Hematopoietic multipotent progenitor cell (in vitro differentiated cells): ENCODE data around the gene METTL21A. TPM values are rescaled to one million over a fixed set of nuclear protein-coding genes. Genes with fewer than 3 reads are reported as not detected.
A peak's percentile ranks its signal among the peaks of the same experiment; 100 is the strongest.

Source experiments
- DNase-seq, 3 donors: peaks; one replicate each; pipeline ENCODE4 v3.0.0-alpha.2; 2011 to 2015; ENCODE audit warnings: low read depth in 2 of 3, low spot score in 2 of 3
- total RNA-seq: library from RNA; depleted of rRNA; stranded (reverse); fragments of >200 nt; gene quantifications from one replicate; pipeline ENCODE4 v1.2.3, GENCODE V29; 2012

The METTL21A gene
- total RNA-seq, 1 donor = 20.7 TPM

DNA sequence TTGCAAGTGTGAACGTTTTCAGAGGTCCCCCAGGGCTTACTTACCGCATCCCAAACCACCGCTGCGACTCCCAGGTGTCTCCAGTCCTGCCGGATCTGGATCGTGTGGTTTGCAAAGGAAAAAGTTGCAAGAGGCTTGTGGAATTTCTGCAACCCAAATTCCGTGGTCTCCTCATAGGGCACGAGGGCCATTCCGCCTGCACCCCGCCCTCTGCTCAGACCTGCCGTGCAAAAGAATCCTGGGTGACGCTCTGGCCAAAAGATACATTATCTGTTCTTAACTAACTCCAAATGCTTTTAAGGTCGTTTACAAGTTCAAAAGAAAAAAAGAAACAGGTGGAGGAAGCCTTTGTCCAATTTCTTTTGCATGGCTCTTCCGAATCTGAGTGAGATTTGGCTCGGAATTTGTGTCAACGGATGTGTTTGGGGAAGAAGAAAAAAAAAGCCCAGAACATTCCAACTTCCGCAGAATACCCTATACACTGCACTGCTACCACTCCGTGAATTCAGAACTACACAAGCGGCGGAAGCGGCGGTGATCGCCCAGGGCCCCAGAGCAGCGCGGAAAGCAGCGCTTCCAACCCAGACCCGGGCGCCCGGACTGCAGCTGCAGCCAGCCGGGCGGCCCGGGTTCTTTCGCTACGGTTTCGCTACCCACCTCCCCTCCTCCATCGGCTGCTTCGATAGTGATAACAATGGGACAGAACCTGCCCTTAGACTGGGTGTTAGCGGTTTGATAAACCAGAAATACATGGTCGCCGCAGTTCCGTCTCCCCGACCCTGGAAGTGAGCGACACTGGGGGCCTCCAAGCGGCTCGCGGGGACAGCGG, 795 bp downstream of the METTL21A start:
- peak; percentile 37 to 64 (median 60) for DNase-seq

DNA sequence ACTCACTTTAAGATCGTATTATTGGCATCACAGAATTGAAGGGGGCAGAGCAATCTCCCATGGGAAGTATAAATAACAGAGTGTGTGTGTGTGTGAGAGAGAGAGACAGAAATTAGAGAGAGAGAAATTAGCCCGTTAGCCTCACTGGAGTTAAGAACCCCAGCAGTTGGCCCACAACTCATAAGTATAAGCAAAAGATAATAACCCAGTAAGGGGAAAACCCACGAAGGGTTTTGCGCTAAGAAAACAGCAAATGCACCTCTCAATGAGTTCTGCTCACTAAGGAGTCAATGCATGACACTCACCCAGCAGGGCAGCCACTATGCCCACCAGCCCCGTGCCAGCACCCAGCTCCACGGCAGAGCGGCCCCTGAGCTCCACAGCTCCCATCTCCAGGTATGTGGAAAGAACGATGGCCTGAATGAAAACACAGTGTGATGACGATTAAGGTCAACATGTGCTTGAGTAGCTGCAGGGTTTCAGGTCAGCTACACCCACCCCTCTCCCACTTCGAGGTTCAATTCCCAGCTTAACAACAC, 3.6 kb downstream of the METTL21A start:
- DNase-seq = no peak

DNA sequence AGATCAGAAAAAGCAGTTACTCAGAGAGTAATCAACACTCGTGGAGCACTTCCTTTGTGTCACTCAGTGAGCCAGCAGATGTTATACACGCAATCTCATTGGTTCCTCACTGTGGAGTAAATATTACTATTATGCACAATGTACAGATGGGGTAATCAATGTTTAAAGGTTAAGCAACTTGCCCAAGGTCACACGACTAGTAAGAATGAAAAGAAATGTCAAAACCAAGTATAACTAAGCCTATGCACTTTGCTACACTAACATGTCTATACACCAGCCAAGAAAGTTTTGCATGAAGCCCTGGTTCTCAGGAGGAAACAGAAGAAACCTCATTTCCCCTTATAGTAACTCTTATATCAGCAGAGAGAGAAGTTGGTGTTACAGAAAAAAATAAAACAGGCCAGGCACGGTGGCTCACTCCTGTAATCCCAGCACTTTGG, 5.4 kb downstream of the METTL21A start:
- peak in 2 of 3 donors; percentile 67 to 85 for DNase-seq

DNA sequence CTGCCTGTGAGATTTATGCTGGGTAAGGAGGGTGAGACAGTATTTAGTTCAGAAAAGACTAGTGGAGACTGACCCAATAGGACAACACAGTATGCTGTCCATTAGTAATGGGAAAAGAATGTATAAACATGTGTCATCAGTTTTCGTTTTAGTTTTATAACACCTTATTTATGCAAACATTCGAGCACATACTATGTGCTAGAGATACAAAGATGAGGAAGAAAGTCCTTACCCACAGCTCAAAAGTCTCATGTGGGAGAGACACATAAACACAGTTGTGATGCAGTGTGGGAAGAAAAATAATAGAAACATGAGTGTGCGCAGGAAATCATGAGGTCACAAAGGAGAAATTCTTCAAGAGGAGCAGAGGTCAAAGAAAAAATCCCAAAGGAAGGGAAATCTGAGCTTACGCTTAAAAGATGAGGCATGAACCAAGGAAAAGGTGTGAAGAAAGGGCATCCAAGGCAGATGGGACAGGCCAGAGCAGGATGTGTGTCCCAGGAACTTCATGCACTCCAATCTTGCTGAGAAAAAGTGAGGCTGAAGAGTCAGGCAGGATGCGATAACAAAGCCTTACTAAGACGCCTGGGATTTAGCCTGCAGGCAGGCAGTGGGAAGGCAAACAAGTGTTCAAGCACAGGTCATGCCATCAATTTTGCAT, 8.1 kb downstream of the METTL21A start:
- no peak for DNase-seq

DNA sequence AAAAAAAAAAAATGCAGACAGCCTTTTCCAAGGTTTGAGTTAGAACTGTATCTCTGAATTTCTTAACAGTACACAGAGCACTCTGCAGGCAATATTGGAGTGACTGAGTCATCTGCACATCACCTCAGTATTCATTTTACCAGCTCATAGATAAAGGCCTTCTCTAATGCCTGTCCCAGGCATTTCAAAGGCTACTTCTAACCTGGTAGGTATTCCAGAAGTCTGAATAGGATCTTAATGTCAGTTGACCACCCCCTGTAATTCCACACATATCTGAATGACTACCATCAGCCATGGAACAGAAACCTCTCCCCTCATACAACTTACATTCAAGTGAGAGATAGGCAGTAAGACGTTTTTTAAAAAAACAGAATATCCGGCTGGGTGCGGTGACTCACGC, 9.0 kb downstream of the METTL21A start:
- DNase-seq = no peak

DNA sequence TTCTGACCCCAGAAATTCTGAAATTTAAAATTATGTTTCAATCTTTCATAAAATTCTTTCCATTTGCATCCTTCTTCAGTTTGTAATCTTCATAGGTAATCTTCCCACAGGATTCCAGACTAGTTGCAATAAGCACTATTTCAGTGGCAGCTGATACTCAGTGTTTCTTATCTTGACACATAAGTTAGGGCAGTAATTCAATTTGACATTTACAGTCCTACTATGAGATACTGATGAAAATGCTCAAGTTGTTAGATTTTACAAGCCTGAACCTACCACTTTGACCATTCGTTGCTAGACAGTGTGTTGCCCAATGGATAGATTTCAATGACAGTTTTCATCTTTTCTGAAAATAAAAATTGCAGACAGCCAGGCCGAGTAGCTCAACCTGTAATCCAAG, 10.4 kb downstream of the METTL21A start:
- no peak for DNase-seq

DNA sequence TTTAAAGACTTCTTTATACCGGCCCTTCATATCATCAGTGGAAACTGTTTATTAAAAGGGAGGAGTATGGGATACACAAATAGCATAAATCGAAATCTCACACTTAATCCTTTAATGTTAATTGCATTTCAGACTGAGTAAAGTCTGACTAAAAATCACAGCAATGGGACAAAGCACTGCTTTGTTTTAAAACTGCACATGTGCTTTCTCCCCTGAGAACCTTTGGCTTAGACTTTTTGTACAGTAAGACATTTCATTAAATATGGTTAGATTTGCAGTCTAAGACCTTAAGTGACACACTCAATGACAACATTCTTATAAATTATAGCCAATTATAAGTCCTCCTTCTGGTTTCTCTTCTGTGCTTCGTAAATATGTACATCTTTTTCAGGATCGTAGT, 12.5 kb downstream of the METTL21A start:
- no peak for DNase-seq

DNA sequence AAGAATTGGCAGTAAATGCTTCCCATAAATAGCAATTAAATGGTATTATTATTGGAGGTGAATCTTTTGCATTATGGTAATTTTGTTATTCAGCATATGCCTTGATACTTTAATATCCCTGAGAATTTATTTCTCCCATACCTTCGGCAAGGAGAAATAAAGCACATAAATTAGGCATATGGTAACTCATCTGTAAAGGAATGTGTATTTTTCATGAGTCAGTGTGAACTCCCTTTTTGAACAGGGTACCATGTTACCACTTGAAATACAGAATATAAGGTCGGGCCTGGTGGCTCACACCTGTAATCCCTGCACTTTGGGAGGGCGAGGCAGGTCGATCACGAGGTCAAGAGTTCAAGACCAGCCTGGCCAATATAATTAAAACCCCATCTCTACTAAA, 18.4 kb downstream of the METTL21A start:
- DNase-seq = no peak

DNA sequence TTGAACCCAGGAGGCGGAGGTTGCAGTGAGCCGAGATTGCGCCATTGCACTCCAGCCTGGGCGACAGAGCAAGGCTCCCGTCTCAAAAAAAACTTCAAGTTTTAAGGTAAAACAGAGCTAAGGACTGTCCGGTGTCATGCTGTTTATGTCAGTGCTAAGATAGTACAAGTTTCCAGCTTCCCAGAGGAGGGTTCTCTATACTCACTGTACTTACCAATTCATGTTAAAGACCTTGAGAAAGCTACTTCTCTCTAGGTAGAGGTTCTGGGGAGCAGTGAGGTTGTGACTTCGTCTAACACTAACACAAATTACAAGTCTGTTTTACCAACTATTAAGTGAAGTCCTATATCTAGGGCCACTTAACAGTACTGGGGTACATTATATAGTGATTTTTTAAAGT, 18.8 kb downstream of the METTL21A start:
- DNase-seq = no peak

DNA sequence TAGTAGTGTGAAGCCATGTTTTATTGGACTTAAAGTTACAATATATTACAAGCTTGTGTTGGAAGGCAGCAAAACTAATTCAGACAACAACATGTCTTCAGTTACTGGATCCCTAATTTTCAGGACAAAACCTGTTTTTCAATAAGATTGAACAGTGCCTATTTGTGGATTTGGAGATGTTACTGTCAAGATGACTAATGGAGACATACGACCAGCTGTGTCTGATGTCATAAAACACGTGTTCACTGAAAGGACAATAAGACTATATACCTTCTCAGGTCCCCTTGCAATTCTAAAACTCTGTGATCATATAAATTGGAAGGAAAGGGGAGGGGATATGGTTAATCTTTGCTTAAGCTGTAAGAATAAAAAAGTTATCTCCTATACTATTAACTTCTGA, 21.7 kb downstream of the METTL21A start:
- no peak for DNase-seq

DNA sequence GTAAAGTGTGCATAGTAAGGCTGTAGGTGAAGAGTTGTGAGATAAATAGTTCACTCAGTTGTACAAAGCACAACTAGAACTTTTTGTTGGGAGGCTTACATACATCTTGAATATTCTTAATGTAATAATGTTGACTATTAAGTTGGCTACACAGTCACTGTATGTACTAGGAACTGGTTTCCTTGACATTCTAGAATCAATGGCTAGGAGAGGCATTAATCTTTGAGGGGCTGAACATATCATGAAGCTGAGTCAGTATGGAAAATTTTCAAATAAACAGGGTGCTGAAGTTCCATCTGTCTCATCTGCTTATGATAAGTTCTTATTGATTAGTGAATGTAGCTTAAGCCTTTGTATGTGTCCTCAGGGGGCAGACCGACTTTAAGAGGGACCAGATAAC, 23.4 kb downstream of the METTL21A start:
- no peak for DNase-seq

DNA sequence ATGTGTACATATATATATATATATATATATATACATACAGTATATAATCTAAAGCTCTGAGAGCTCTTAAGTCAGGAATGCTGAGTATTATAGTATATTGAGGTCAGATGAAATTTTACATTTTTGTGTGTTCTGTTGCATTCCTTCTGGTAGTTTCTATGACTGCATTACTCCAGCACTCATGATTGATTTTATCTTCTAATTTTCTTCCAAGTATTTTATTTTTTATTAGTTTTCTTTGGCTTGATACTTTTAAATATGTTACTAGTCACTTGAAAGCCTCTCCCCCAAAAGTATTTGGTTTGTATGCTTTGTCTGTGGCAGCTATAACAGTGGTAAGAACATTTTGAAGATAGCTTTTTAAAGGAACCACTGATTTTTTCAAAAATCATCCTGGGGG, 25.0 kb downstream of the METTL21A start:
- no peak for DNase-seq

DNA sequence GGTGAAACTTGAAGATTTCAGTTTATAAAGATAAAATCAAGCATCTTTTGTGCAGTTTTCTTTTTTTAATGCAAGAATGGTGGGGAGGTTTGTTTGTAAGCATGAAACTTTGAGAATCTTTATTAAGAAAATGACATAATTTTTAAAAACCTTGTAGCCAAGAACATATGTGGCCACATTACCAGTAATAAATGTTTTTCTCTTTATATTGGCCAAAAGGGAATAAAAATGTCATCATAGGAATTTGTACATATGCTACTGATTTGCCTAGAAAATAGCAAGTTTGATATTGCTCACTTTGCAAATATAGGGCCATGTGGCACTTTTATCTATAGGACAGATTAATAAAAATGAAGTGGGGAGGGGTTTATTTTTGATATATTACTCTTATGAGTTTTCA, 25.6 kb downstream of the METTL21A start:
- no peak for DNase-seq

DNA sequence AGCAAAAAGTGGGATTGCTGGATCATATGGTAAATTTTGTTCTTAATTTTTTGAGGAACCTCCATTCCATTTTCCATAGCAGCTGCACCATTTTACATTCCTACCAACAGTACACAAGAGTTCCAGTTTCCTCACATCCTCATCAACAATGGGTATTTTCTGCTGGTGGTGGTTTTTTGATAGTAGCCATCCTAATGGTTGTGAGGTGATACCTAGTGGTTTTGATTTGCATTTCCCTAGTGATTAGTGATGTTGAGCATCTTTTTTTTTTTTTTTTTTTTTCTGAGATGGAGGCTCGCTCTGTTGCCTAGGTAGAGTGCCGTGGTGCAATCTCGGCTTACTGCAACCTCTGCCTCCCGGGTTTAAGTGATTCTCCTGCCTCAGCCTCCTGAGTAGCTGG, 30.5 kb downstream of the METTL21A start:
- DNase-seq = no peak

DNA sequence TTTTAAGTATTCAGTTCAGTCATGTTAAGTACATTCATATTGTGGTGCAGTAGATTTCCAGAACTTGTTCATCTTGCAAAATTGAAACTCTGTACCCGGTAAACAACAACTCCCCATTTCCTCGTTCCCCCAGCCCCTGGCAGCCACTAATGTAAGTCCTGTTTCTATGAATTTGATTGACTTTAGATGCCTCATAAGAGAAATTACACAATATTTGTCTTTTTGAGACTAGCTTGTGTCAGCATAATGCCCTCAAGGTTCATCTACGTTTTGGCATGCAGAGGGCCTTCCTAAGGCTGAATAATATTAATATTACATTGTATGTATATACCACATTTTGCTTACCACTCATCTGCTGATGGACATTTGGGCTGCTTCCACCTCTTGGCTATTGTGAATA, 30.9 kb downstream of the METTL21A start:
- DNase-seq = no peak

DNA sequence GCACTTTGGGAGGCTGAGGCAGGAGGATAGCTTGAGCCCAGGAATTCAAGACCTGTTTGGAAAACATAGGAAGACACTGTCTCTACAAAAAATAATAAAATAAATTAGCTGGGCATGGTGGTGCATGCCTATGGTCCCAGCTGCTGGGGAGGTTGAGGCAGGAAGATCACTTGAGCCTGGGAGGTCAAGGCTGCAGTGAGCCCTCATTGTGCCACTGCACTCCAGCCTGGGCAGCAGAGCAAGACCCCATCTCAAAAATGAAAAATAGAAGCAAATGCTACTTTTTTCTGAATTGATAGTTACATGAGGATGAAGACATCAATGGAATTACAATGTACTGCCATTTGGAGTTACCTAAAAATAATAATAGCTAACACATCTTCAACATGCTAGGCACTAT, 31.9 kb downstream of the METTL21A start:
- DNase-seq = no peak

DNA sequence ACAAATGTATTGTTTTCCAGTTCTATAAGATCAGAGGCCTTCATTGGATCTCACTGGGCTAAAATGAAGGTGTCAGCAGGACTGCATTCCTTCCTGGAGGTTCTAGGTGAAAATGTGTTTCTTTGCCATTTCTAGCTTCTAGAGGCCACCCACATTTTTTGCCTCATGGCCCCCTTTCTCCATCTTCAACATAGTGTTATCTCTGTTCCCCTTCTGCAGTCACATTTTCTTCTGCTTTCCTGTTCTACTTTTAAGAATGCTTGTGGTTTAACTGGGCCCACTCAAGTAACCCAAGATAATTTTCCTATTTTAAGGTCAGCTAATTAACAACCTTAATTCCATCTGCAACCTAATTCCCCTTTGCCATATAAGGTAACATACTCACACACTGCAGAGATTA, 36.1 kb downstream of the METTL21A start:
- DNase-seq = no peak

DNA sequence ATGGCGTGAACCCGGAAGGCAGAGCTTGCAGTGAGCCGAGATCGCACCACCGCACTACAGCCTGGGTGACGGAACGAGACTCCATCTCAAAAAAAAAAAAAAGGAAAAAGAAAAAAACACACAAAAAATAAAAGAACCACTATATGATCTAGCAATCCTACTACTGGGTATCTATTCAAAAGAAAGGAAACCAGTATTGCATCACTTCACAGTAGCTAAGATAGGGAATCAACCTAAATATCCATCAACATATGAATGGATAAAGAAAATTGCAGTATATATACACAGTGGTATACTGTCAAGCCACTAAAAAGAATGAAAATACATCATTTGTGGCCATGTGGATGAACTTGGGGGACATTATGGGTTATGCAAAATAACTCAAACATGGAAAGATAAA, 37.9 kb downstream of the METTL21A start:
- DNase-seq = no peak

DNA sequence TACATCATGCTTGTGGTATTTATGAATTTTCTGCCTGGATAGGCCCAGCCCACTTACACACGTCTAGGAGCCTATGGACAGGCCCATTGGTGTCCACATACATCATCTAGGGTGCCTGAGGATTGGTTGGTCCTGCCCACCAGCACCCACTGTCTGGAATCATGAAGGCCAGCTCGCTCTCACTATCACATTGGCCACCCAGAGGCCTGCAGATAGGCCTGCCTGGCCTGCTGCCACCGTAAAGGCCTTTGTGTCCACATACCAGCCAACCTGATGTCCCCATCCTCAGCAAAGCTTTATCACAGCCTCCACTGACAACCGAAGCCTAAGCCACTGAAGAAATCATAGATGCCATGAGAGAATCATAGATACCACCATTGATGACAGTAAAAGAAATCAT, 40.2 kb downstream of the METTL21A start:
- DNase-seq = no peak

DNA sequence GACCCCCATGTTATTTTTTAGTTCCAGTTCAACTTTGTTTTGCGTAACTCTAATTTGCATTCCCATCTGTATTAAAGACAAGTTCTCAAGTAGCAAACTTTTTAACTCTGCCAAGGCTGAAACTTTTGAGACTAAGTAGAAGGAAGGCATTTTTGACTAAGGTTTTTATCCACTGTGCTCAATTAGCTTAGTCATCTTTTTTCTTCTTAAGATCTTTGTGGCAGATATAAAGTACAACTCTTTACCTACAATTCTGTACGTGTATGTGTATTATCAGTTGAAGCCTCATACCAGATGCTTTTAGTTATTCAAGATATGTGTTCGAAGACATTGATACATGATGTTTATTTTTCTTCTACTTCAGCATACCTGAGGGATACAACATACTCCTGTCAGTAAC, 53.8 kb downstream of the METTL21A start:
- DNase-seq = peak in 1 of 3 donors; percentile 11

DNA sequence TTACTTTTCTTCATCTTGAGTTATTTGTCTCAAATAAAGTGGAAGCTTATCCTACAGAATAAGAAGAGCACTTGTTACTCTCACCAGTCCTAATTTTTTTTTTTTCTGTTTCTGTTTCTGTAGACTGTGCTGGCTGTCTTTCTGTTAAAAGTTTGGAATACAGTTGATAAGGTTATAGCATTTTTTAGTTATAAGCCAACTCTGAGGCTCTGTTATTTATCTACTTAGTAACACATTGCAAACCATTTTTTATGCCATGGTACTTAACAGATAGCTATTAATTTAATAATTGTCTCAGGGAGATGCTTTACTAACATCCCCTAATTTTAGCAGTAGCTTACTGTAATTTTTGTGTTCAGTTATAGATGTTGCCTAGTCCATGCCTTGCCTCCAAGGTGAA, 57.5 kb downstream of the METTL21A start:
- no peak for DNase-seq
